HEK293T (cell line): ENCODE data around the gene EFCAB5.

Experiments
- CTCF ChIA-PET: fragments of 350-600 bp; formaldehyde crosslinking; extraction: SDS; loops from one replicate; lab custom pipeline; 2021; ENCODE audit warnings: antibody characterized with exemption, inconsistent platforms; lab: Yijun Ruan, JAX
- POLR2A ChIA-PET: fragments of 350-600 bp; formaldehyde crosslinking; extraction: SDS; loops from one replicate; lab custom pipeline; 2020; ENCODE audit warnings: antibody characterized with exemption, inconsistent platforms; lab: Yijun Ruan, JAX
- DNase-seq: peaks from one replicate; pipeline ENCODE4 v3.0.0; 2012; ENCODE audit warnings: mixed read lengths; ENCODE audit errors: extremely low spot score
- ARNT ChIP-seq: fragments of 450-650 bp; IDR thresholded peaks from 2 replicates; pipeline ENCODE4 v1.6.1; 2017; ENCODE audit warnings: mild to moderate bottlenecking
- BHLHE40 ChIP-seq: fragments of 450-650 bp; IDR thresholded peaks from 2 replicates; pipeline ENCODE4 v1.6.1; 2016; ENCODE audit warnings: mild to moderate bottlenecking, moderate library complexity, borderline replicate concordance
- CTBP1 ChIP-seq: fragments of 450-650 bp; IDR thresholded peaks from 2 replicates; pipeline ENCODE4 v1.6.1; 2016; ENCODE audit warnings: borderline replicate concordance
- ELF4 ChIP-seq: fragments of 450-650 bp; IDR thresholded peaks from 2 replicates; pipeline ENCODE4 v1.6.1; 2017; ENCODE audit warnings: antibody characterized with exemption
- FOXA1 ChIP-seq: fragments of 450-650 bp; IDR thresholded peaks from 2 replicates; pipeline ENCODE4 v1.6.1; 2016; ENCODE audit warnings: mild to moderate bottlenecking
- FOXK2 ChIP-seq: fragments of 450-650 bp; IDR thresholded peaks from 2 replicates; pipeline ENCODE4 v1.6.1; 2016; ENCODE audit warnings: mild to moderate bottlenecking
- FOXM1 ChIP-seq: fragments of 450-650 bp; IDR thresholded peaks from 2 replicates; pipeline ENCODE4 v1.6.1; 2017; ENCODE audit warnings: mild to moderate bottlenecking, borderline replicate concordance
- HDGF ChIP-seq: fragments of 450-650 bp; IDR thresholded peaks from 2 replicates; pipeline ENCODE4 v1.6.1; 2017; ENCODE audit warnings: antibody characterized with exemption, borderline replicate concordance
- L3MBTL2 ChIP-seq: fragments of 450-650 bp; conservative IDR thresholded peaks from 2 replicates; pipeline ENCODE4 v1.6.1; 2016; ENCODE audit warnings: mild to moderate bottlenecking
- LEF1 ChIP-seq: fragments of 450-650 bp; IDR thresholded peaks from 2 replicates; pipeline ENCODE4 v1.6.1; 2017; ENCODE audit warnings: mild to moderate bottlenecking, borderline replicate concordance
- NFRKB ChIP-seq: fragments of 450-650 bp; IDR thresholded peaks from 2 replicates; pipeline ENCODE4 v1.6.1; 2016; ENCODE audit warnings: mild to moderate bottlenecking, moderate library complexity
- PKNOX1 ChIP-seq: fragments of 450-650 bp; IDR thresholded peaks from 2 replicates; pipeline ENCODE4 v1.6.1; 2016
- SP1 ChIP-seq: fragments of 450-650 bp; IDR thresholded peaks from 2 replicates; pipeline ENCODE4 v1.6.1; 2017
- SUZ12 ChIP-seq: fragments of 450-650 bp; IDR thresholded peaks from 2 replicates; pipeline ENCODE4 v1.6.1; 2016; ENCODE audit warnings: mild to moderate bottlenecking
- TARDBP ChIP-seq: fragments of 450-650 bp; IDR thresholded peaks from 2 replicates; pipeline ENCODE4 v1.6.1; 2016
- ZNF384 ChIP-seq: fragments of 450-650 bp; IDR thresholded peaks from 2 replicates; pipeline ENCODE4 v1.6.1; 2016

Gene EFCAB5

DNA sequence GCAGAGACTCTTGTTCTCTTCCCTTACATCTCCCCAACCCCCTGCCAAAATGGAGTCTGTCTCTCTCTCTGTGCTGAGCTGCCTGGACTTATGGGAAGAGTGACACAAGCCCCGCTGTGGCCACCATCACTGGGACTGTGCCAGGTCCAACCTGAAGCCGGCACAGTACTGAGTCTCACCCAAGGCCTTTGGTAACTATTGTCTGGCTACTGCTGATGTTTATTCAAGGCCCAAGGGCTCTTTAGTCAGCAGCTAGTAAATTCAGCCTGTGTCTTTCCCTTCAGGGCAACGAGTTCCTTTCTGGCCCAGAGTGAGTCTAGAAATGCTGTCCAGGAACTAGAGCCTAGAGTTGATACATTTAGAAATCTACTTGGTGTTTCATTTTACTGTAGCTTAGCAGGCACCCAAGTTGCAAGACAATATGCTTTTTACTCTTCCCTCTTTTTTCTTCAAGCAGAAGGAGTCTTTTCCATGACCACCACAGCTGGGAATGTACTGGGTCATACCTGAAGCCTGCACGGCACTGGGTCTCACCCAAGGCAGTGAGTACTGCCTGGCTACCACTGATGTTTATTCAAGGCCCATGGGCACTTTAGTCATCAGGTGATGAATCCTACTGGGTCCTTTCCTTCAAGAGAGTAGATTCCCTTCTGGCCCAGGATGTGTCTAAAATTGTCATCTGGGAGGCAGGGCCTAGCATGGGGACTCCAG is 17.7 kb downstream of the EFCAB5 start:
- ChIA-PET POLR2A (no interaction called here), CTCF (no interaction called here)
- TF ChIP-seq BHLHE40 (no peak), FOXM1 (no peak), L3MBTL2 (no peak), PKNOX1 (no peak), TARDBP (no peak), FOXK2 (no peak), CTBP1 (no peak), SP1 (no peak)
- DNase-seq = no peak

DNA sequence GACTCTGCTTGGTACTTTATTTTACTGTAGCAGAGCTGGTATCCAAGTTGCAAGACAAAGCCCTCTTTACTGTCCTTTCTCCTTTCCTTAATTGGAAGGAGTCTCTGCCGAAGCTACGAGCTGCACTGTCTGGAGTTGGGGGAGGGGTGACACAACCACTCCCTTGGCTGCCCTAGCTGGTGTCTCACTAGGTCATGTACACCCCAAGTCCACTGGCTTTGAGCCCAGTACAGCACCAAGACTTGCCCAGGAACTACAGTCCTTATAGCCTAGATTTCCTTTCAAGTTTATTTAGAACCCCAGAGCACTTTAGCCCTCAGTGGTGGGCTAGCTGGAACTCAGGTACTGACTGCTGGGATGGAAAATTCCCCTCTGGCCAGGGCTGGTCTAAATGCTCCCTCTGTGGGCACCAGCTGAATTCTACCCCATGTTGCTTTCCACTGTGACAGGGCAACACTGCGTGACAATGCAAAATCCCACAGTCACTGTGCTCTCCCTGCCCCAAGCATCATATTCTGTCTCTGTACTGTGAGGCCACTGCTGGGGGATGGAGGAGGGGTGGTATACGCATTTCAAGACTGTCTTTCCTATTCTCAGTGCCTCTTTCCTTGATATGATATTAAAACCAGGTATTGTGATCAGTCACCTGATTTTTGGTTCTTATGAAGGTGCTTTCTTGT is 18.4 kb downstream of the EFCAB5 start:
- ChIA-PET POLR2A (no interaction called here), CTCF (no interaction called here)
- no peak for TF ChIP-seq CTBP1
- no peak for DNase-seq

DNA sequence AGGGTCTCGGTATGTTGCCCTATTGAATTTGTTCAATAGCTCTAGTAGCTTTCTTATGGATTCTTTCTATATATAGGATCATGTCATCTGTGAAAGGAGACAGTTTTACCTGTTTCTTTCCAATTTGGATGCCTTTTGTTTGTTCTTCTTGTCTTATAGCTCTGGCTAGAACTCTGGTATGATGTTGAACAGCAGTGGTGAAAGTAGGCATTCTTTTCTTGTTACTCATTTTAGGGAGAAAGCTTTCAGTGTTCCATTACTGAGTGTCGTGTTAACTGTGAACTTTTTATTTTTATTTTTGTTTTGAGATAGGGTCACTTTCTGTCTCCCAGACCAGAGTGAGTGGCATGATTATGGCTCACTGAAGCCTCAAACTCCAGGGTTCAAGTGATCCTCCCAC is 21.2 kb downstream of the EFCAB5 start:
- ChIA-PET POLR2A (no interaction called here), CTCF (no interaction called here)
- no peak for DNase-seq
- TF ChIP-seq BHLHE40 = no peak
- TF ChIP-seq ELF4 = no peak
- no peak for TF ChIP-seq NFRKB
- TF ChIP-seq LEF1 = no peak
- no peak for TF ChIP-seq HDGF
- no peak for TF ChIP-seq ARNT
- TF ChIP-seq FOXK2 = no peak
- no peak for TF ChIP-seq PKNOX1
- no peak for TF ChIP-seq TARDBP
- TF ChIP-seq CTBP1 = no peak
- TF ChIP-seq FOXM1 = no peak
- no peak for TF ChIP-seq L3MBTL2
- no peak for TF ChIP-seq SUZ12
- no peak for TF ChIP-seq ZNF384

DNA sequence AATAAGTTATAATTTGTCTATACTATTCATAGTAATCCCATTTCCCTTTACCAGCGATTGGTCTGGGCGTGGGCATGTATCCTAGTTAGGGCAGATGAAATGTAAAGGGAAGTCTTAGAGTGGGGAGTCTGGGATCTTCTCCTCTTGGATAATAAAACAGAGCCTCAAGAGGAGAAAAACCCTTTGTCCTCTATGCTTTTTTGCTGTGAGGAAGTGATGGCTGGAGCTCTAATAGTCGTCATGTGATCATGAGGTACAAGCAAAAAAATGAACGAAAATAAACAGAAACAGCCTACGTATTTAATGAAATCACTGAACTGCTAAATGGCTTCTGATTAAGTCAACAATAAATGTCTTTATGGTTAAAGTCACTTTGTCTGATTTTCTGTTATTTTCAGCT is 26.8 kb downstream of the EFCAB5 start:
- TF ChIP-seq SUZ12 = no peak
- no peak for TF ChIP-seq PKNOX1
- no peak for TF ChIP-seq TARDBP
- TF ChIP-seq FOXA1 = no peak
- no peak for TF ChIP-seq ELF4
- no peak for TF ChIP-seq ZNF384
- no peak for TF ChIP-seq FOXK2
- TF ChIP-seq BHLHE40 = no peak
- TF ChIP-seq CTBP1 = no peak
- no peak for TF ChIP-seq ARNT
- no peak for TF ChIP-seq FOXM1
- TF ChIP-seq HDGF = no peak
- TF ChIP-seq SP1 = no peak
- no peak for TF ChIP-seq L3MBTL2
- no peak for TF ChIP-seq LEF1
- no peak for TF ChIP-seq NFRKB
- POLR2A ChIA-PET = no interaction called here
- DNase-seq = no peak
- CTCF ChIA-PET = no interaction called here

DNA sequence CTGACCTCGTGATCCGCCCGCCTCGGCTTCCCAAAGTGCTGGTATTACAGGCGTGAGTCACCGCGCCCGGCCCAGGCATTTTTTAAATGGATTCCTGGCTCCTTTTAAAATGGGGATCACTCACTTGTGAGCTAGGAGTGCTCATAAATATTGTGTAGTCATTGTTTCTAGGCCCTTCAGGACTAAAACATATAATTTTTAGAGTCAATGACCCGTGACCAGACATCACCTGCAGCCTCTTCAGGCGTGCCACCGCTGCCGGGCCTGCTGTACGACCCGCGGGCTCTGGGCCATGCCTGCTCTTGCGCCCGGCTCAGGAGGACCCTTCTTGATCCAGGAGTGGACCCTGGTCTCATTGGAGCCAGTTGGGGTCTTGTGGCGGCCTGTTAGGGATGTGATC is 30.8 kb downstream of the EFCAB5 start:
- POLR2A ChIA-PET = no interaction called here
- TF ChIP-seq ZNF384 (no peak), FOXM1 (no peak), BHLHE40 (no peak), HDGF (no peak), SP1 (no peak), FOXK2 (no peak), CTBP1 (no peak), SUZ12 (no peak), ELF4 (no peak)
- CTCF ChIA-PET = no interaction called here
- no peak for DNase-seq

- no peak for DNase-seq
- TF ChIP-seq ARNT (no peak), TARDBP (no peak), CTBP1 (no peak), BHLHE40 (no peak), HDGF (no peak), FOXM1 (no peak), NFRKB (no peak), LEF1 (no peak)
- ChIA-PET CTCF (no interaction called here), POLR2A (no interaction called here)
Observed at GRCh38 chr17:29973005-29973404, 31.6 kb downstream of the EFCAB5 start.

GRCh38 chr17:29977836-29978235 is 36.4 kb downstream of the EFCAB5 start:
- CTCF ChIA-PET = no interaction called here
- no peak for DNase-seq
- TF ChIP-seq SP1 = no peak
- no peak for TF ChIP-seq FOXA1
- TF ChIP-seq BHLHE40 = no peak
- no peak for TF ChIP-seq TARDBP
- no peak for TF ChIP-seq LEF1
- POLR2A ChIA-PET = no interaction called here
